ENCODE data around the gene CSH1.
"Not testable (repeated sequence)": the region's sequence is repeated elsewhere in the genome, so short reads cannot be mapped to it uniquely, and the experiment has no call there.

- TF ChIP-seq, protein P1, sequence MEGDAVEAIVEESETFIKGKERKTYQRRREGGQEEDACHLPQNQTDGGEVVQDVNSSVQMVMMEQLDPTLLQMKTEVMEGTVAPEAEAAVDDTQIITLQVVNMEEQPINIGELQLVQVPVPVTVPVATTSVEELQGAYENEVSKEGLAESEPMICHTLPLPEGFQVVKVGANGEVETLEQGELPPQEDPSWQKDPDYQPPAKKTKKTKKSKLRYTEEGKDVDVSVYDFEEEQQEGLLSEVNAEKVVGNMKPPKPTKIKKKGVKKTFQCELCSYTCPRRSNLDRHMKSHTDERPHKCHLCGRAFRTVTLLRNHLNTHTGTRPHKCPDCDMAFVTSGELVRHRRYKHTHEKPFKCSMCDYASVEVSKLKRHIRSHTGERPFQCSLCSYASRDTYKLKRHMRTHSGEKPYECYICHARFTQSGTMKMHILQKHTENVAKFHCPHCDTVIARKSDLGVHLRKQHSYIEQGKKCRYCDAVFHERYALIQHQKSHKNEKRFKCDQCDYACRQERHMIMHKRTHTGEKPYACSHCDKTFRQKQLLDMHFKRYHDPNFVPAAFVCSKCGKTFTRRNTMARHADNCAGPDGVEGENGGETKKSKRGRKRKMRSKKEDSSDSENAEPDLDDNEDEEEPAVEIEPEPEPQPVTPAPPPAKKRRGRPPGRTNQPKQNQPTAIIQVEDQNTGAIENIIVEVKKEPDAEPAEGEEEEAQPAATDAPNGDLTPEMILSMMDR (IDR thresholded peaks at IDR 0.05): not testable (repeated sequence)
- not testable (repeated sequence) for TF ChIP-seq POLR2A (IDR thresholded peaks at IDR 0.05)
Observed at GRCh38 chr17:63856425-63856824, 39.9 kb downstream of the CSH1 start.

Measured in body of pancreas (tissue), 4 donors.